ENCODE results near the gene IL17A.

IL17A gene

DNA sequence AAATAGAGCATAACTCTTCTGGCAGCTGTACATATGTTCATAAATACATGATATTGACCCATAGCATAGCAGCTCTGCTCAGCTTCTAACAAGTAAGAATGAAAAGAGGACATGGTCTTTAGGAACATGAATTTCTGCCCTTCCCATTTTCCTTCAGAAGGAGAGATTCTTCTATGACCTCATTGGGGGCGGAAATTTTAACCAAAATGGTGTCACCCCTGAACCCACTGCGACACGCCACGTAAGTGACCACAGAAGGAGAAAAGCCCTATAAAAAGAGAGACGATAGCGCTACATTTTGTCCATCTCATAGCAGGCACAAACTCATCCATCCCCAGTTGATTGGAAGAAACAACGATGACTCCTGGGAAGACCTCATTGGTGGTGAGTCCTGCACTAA, at the start of gene IL17A:
Gene IL17A, plus strand, starts transcription at position 301 of the 400 bp plus-strand sequence. Its CDS starts 57 bp downstream, at position 358.
- no peak for DNase-seq

DNA sequence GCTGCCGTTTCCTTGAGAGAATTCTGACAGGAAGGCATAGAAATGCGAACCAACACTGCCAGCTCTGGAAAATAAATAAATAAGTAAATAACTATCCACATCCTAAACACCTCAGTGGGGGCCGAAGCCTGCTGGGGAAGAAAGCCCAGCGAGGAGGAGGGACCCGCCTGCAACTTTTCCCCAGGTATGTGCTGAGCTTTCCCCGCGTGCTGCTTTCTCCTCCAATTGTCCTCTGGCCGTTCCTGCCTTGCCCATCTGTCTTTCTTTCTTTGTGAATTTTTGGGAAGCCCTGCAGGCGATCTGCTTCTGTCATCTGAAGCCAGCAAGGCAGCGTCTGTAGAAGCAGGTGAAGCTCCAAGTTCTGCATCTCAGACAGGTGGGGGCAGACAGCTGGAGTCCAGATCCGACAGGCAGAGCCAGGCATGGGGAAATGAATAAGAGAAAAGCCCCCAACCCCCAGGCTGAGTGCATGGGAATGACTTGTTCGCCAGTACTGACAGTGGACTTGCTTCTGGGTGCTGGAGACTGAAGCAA, 49.2 kb upstream of the IL17A start:
- DNase-seq = no peak

DNA sequence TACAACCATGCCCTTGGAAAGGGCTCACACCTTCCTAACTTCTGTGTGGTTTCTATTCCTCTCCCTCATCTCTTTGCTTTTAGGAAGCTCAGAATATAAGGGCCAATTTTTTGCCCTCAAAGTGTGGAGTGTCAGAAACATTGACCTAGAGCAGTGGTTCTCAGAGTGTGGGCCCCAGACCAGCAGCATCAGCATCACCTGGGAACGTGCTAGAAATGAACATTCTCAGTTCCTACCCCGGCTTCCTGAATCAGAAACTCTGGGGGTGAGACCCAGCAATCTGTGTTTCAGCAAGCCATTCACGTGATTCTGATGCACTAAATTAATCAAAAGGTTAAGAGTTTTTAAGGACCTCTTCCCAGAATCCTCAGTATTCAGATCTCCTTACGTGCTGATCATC, 47.9 kb upstream of the IL17A start:
- no peak for DNase-seq

- no peak for DNase-seq
Measured at GRCh38 chr6:52139985-52140680, 46.0 kb upstream of the IL17A start.

GRCh38 chr6:52141596-52141995, 44.6 kb upstream of the IL17A start:
- DNase-seq = no peak

DNA sequence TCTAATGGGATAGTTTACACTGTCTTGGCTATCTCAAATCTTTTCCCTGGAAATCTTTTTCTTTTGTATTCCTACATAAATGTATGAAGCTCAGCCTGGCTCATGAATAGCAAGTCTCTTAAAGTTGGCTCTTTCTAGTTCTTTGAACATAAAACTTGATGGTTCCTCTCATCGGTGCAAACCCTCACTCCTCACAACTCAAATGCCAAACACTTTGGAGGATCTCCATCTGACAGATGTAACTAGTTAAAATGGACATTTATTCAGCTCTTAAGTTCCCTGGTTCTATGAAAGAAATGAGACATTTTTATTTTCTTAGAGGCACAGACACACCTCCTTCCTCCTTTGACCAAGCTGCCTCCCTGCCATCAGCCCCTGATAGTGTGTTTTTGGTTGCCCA, 43.6 kb upstream of the IL17A start:
- no peak for DNase-seq

DNA sequence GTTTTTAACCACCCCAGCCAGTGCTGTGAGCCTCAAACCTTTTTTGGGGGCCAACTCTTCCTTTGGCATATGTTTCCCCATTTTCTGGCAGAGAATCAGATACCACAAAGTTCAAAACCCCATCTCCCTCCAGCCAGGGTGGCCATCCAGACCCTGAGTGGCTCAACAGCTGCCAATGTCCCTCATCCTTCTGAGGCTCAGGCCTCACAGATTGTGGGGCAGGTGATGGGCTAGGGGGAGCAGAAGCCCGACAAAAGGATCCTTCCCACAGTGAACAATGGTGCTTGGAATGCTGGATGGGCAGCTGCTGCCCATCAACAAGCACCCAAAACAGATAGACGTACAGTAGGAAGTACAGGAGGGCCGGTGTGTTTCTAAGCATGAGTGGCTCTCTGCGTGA, 42.6 kb upstream of the IL17A start:
- no peak for DNase-seq

DNA sequence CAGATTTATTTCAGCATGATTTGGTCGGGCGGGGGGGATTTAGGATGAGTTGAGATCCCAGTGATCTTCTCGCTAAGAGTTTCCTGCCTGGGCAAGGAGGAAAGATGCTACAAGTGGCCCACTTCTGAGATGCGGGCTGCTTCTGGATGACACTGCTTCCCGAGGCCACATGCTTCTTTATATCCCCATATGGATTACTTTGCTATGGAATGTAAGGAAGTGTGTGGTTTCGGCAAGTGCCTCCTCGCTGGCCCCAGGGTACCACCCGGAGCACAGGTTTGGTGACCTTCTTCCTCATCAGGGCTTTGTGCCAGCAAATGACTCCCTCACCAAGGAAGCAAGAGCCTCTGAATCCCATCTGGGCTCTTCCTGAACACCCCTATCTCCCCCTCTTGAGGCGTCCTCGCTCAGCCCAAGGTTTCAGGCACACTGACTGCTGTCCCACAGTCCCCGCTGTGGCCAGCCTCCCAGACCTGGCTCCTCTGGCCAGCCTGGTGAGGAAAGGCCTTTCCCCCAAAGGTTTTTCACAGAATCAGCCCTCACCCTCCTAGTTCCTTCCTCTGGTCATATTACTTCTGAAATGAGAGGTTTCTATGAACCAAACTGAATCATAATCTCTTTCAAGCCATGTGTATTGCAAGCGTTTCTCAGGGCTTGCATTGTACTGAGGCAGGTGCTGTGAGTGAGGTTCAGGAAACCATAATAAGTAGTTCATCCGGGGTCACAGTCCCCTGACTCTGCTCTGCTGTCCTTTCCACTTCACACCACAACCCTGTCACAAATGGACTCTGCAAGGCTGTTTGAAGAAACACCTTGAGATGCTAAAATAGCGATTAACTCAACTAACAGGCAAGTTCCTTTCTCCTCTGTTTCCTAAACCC, 41.7 kb upstream of the IL17A start:
- no peak for DNase-seq

GRCh38 chr6:52146851-52147445, 39.2 kb upstream of the IL17A start:
- DNase-seq = no peak

- DNase-seq = no peak
Measured at GRCh38 chr6:52149076-52149475, 37.1 kb upstream of the IL17A start.

- DNase-seq = no peak
Measured at GRCh38 chr6:52149949-52150348, 36.2 kb upstream of the IL17A start.

DNA sequence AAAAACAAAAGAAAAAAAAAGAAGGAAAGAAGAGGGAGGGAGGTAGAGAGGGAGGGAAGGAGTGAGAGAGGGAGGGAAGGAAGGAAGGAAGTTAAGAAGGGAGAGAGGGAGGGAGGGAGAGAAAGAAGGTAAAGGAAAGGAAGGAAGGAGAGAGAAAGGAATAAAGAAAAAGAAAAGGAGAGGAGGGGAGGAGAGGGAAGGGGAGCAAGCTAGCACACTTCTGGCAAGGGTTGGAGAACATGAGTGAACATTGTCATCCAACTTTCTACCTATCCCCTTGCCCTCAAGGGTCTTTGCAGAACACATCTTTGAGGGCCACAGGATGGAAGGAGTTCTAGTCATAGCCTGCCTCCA, 34.1 kb upstream of the IL17A start:
- no peak for DNase-seq

- no peak for DNase-seq
Measured at GRCh38 chr6:52152711-52153160, 33.4 kb upstream of the IL17A start.

DNA sequence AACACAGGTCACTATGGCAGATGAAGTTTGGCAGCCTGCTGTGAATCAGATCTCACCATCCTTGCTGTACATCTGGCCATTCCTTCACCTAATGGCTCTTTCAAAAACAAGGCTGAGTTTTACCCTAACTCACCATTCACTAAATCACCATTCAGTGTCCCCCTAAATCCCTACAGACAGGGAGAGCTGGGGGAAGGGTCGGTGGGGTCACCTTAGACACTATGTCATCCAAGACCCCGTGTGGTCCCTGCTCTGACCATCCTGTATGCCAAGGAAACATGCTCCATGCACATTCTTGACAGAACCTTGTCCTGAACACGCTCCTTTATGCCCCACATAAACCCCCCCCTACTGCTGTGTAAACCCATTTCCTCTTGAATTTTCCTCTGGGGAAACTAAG, 31.8 kb upstream of the IL17A start:
- DNase-seq = no peak

GRCh38 chr6:52155791-52156576, 30.2 kb upstream of the IL17A start:
- DNase-seq = no peak

DNA sequence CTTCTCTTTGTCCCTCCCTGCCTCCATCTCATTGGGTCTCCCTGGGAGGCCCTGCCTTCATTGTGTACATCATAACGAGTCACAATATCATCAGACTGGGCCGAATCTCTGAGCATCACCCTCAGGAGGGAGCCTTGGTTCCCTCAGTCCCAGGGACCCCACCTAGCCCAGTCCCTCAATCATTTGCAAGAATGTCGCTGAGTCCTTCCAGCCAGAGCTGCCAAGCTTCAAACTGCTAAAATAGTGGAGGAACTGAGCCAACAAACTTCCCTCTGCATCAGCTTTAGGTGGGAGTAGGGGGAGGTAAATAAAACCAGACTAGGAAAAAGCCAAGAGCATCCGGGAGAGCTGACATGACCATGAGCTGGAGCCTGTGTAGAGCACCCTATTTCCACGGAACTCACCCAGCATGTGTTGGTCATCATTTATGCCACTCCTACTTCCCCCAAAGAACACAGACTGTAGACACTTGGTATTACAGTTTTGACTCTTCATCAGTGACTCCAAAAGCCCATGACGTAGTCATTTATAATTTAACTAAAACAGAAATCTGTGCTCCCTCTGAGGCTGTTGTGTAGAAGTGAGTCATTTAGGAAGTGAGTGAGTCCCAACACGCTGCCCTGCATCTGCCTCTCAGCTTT, 28.8 kb upstream of the IL17A start:
- no peak for DNase-seq

GRCh38 chr6:52160472-52161104, 25.6 kb upstream of the IL17A start:
- DNase-seq = no peak

DNA sequence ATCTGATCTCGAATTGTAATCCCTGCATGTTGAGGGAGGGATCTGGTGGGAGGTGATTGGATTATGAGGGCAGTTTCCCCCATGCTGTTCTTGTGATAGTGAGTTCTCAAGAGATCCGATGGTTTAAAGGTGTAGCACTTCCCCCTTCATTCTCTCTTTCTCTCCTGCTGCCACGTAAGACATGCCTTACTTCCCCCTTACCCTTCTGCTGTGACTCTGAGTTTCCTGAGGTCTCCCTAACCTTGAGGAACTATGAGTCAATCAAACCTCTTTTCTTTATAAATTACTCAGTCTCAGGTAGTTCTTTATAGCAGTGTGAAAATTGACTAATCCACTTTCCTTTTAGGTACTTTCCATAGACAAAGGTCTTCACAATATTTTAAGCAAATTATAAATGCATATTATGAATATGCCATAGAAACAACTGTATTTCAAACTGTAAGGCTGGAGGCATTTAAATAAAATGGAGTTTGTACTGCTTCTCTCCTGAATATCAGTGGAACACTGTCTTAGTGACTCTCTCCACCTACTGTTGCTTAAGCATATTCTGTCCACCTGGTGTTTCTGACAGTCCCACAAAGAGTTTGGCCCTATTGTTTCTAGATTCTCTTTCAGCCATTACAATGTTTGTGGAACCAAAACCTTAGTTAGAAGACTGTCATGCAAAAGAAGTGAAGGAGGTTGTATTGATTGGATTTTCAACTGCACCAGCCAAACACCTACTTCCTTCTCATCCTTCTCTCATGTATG, 24.3 kb upstream of the IL17A start:
- no peak for DNase-seq

DNA sequence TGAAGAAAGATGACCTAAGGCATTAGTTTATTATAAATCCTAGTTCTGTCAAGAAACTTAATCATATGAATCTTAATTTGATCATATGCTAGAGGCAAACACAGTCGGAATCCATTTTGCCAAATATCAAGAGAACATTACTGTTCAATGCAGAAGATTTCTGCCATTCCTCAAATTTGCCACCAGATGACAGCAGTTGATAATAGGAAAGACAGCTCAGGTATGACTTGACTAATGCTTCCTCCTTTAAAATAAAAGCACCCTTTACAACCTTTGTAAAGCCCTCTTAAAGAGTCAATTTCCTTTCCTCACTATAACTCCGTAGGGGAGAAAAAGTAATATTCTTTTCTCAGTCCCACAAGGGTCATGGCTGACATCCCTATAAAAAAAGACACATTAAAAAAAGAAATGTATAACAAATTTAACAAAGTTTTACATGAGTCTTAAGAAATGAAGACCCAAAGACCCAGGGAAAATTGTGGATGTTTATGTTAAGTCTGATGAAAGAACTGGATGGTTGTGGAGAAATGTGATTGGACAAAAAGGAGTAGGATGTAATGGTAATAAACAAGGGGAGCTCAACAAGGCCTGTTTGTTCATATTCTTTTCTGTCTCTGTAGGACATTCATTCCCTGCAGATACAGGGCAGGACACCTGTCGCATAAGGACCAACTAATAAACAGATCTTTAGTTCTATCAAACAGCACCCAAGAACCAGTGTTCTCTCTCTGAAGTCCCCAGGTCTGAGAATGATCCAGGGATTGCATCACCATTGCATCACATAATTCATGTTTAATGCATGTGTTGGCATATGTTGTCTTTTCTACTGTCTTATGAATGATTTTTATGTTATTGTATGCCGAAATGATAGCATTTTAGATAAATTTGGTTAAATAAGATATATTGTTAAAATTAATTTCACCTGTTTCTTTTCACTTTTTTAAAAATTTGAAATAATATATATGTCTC, 23.0 kb upstream of the IL17A start:
- peak; percentile 24 for DNase-seq
